Ishikawa (cell line): ENCODE data around the gene ZNF629.

Source experiments
- CREB1 ChIP-seq: IDR thresholded peaks from 2 replicates; pipeline ENCODE4 v1.6.1; 2012; ENCODE audit warnings: low read depth
- EGR1 ChIP-seq: IDR thresholded peaks from 2 replicates; pipeline ENCODE4 v1.6.1; 2012
- FOXM1 ChIP-seq: IDR thresholded peaks from 2 replicates; pipeline ENCODE4 v1.6.1; 2012; ENCODE audit warnings: low read depth, borderline replicate concordance
- NFIC ChIP-seq: IDR thresholded peaks from 2 replicates; pipeline ENCODE4 v1.6.1; 2012
- RAD21 ChIP-seq: IDR thresholded peaks from 2 replicates; pipeline ENCODE4 v1.6.1; 2012; ENCODE audit warnings: low read depth
- REST ChIP-seq: IDR thresholded peaks from 2 replicates; pipeline ENCODE4 v1.6.1; 2012; ENCODE audit warnings: low read depth, mild to moderate bottlenecking
- ZBTB7A ChIP-seq: IDR thresholded peaks from 2 replicates; pipeline ENCODE4 v1.6.1; 2012; ENCODE audit warnings: low read depth
- TF ChIP-seq, protein P1 (sequence below): IDR thresholded peaks from 2 replicates; pipeline ENCODE4 v1.6.1; 2012

- TF ChIP-seq FOXM1 = no peak
- no peak for TF ChIP-seq ZBTB7A
- no peak for TF ChIP-seq REST
- TF ChIP-seq CREB1 = no peak
- no peak for TF ChIP-seq EGR1
- TF ChIP-seq, protein P1, sequence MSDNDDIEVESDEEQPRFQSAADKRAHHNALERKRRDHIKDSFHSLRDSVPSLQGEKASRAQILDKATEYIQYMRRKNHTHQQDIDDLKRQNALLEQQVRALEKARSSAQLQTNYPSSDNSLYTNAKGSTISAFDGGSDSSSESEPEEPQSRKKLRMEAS = no peak
- no peak for TF ChIP-seq RAD21
- no peak for TF ChIP-seq NFIC
Measured at GRCh38 chr16:30782486-30783279, 4.3 kb downstream of the ZNF629 start.
